HCT116 (cell line): ENCODE results near the gene ZNF804B. TPM values are rescaled to one million over a fixed set of nuclear protein-coding genes. Genes with fewer than 3 reads are reported as not detected.

ENCODE experiments used
- ATAC-seq: fragments of 200-7000 bp; cut with Tn5 transposase; 2 replicates; pipeline ENCODE4 v1.9.1; 2020; ENCODE audit warnings: mild to moderate bottlenecking, moderate library complexity
- BruUV-seq: library from RNA; stranded (reverse); fragments of 400-500 nt; replicated peaks from 2 replicates; lab custom pipeline; 2021; lab: Mats Ljungman, UMichigan
- CTCF ChIA-PET: fragments of 300-600 bp; sonication (Branson Sonifier 250); formaldehyde crosslinking; loops from one replicate; lab custom pipeline; 2021; ENCODE audit warnings: antibody characterized with exemption; lab: Charles Lee
- POLR2A ChIA-PET: fragments of 300-600, 350-600 bp; sonication (Branson Sonifier 250); formaldehyde crosslinking; loops from one replicate; lab custom pipeline; 2021; ENCODE audit warnings: antibody characterized with exemption; lab: Charles Lee
- RAD21 ChIA-PET, 2 experiments: fragments of 300-600 bp; sonication (Branson Sonifier 250); formaldehyde crosslinking; loops; one replicate each; lab custom pipeline; 2023; ENCODE audit warnings: low total read pairs in 2 of 2; ENCODE audit not compliant: uncharacterized antibody in 2 of 2, unreplicated experiment in 2 of 2, low non-redundant PET in 1 of 2; lab: Charles Lee
- DNase-seq: peaks from one replicate; pipeline ENCODE4 v3.0.0-alpha.2; 2010; ENCODE audit warnings: low read depth, low spot score
- H2AFZ ChIP-seq: fragments of 200-600 bp; shearing (Covaris generic), sonication (generic); 2 replicates; pipeline ENCODE4 v1.6.1; 2017; ENCODE audit warnings: low read depth, mixed run types, mixed read lengths, antibody characterized with exemption, low read length; ENCODE audit not compliant: poor library complexity, severe bottlenecking
- H3K27ac ChIP-seq: 2 replicates; pipeline ENCODE4 v1.5.1; 2012; ENCODE audit warnings: low read depth, low read length
- H3K27me3 ChIP-seq: fragments of 200-600 bp; sonication (generic); 2 replicates; pipeline ENCODE4 v1.6.1; 2016; ENCODE audit warnings: mixed run types, low read length, mixed read lengths; ENCODE audit not compliant: insufficient read depth
- H3K36me3 ChIP-seq, 2 experiments: fragments of 200-500 bp in 1 of 2; fragments of 200-600 bp in 1 of 2; sonication (Bioruptor generic) in 1 of 2; sonication (generic) in 1 of 2; 2 replicates each; pipeline versions ENCODE4 v1.5.1 to v1.6.1; 2014 to 2016; ENCODE audit warnings: low read length in 2 of 2, inconsistent platforms in 1 of 2, mixed read lengths in 1 of 2, mixed run types in 1 of 2; ENCODE audit not compliant: insufficient read depth in 2 of 2, control insufficient read depth in 1 of 2
- H3K4me1 ChIP-seq, 2 experiments: fragments of 200-600 bp in 1 of 2; sonication (generic) in 1 of 2; 2 replicates each; pipeline versions ENCODE4 v1.5.1 to v1.6.1; 2012 to 2017; ENCODE audit warnings: low read length in 2 of 2, inconsistent platforms in 1 of 2, mild to moderate bottlenecking in 1 of 2, mixed read lengths in 1 of 2, mixed run types in 1 of 2, moderate library complexity in 1 of 2; ENCODE audit not compliant: insufficient read depth in 2 of 2, control insufficient read depth in 1 of 2
- H3K4me2 ChIP-seq: fragments of 200-600 bp; sonication (generic); 2 replicates; pipeline ENCODE4 v1.6.1; 2017; ENCODE audit warnings: mixed run types, low read length, mixed read lengths
- H3K4me3 ChIP-seq, 2 experiments: fragments of 200-600 bp in 1 of 2; sonication (generic) in 1 of 2; replicated peaks in 1 of 2; 2 replicates each; pipeline ENCODE4 v1.5.1; 2011 to 2016; ENCODE audit warnings: low read length in 2 of 2, control low read depth in 1 of 2, low read depth in 1 of 2, mild to moderate bottlenecking in 1 of 2, mixed read lengths in 1 of 2, mixed run types in 1 of 2
- H3K79me2 ChIP-seq: fragments of 200-600 bp; sonication (generic); 2 replicates; pipeline ENCODE4 v1.6.1; 2017; ENCODE audit warnings: mild to moderate bottlenecking, mixed run types, low read length, moderate library complexity, mixed read lengths; ENCODE audit not compliant: insufficient read depth
- H3K9ac ChIP-seq: fragments of 200-600 bp; sonication (generic); 2 replicates; pipeline ENCODE4 v1.6.1; 2016; ENCODE audit warnings: low read length, mixed read lengths
- H3K9me2 ChIP-seq: fragments of 200-600 bp; sonication (generic), shearing (Covaris generic); 2 replicates; pipeline ENCODE4 v1.6.1; 2017; ENCODE audit warnings: mixed run types, mild to moderate bottlenecking, moderate library complexity; ENCODE audit not compliant: insufficient read depth
- H3K9me3 ChIP-seq, 2 experiments: fragments of 200-500 bp in 1 of 2; fragments of 200-600 bp in 1 of 2; sonication (Bioruptor generic) in 1 of 2; sonication (generic) in 1 of 2; 2 replicates each; pipeline ENCODE4 v1.6.1; 2014 to 2017; ENCODE audit warnings: low read length in 2 of 2, mixed read lengths in 2 of 2, inconsistent platforms in 1 of 2, low read depth in 1 of 2, mild to moderate bottlenecking in 1 of 2, mixed run types in 1 of 2, moderate library complexity in 1 of 2; ENCODE audit not compliant: control insufficient read depth in 1 of 2, insufficient read depth in 1 of 2
- H4K20me1 ChIP-seq: fragments of 200-600 bp; sonication (generic), shearing (Covaris generic); 2 replicates; pipeline ENCODE4 v1.6.1; 2017; ENCODE audit warnings: mixed run types, mild to moderate bottlenecking, moderate library complexity; ENCODE audit not compliant: insufficient read depth
- EGR1 ChIP-seq: IDR thresholded peaks from 2 replicates; pipeline ENCODE4 v1.6.1; 2012; ENCODE audit warnings: low read depth
- FOSL1 ChIP-seq: IDR thresholded peaks from 2 replicates; pipeline ENCODE4 v1.6.1; 2012; ENCODE audit warnings: low read depth
- POLR2A ChIP-seq: IDR thresholded peaks from 2 replicates; pipeline ENCODE4 v1.7.0; 2011; ENCODE audit warnings: borderline replicate concordance; ENCODE audit not compliant: insufficient read depth, insufficient read length; ENCODE audit errors: extremely low read depth
- RAD21 ChIP-seq: IDR thresholded peaks from 2 replicates; pipeline ENCODE4 v1.6.1; 2012; ENCODE audit warnings: low read depth, mild to moderate bottlenecking
- SRF ChIP-seq: IDR thresholded peaks from 2 replicates; pipeline ENCODE4 v1.6.1; 2012; ENCODE audit warnings: low read depth
- intact Hi-C: fragments of 100-400 bp; cut with micrococcal nuclease; formaldehyde crosslinking; loops from 2 replicates; pipeline ENCODE4 v1.10.0; 2022
- total RNA-seq: library from RNA; stranded (reverse); gene quantifications from one replicate; pipeline ENCODE4 v1.2.1, GENCODE V29; 2021; ENCODE audit not compliant: unreplicated experiment
- TF ChIP-seq, protein P1 (sequence below), 3 experiments: fragments of 200-600 bp in 1 of 3; sonication (generic) in 1 of 3; IDR thresholded peaks in 2 of 3; conservative IDR thresholded peaks in 1 of 3; 2 replicates each; pipeline ENCODE4 v1.5.1; 2012 to 2017; ENCODE audit warnings: low read depth in 2 of 3, low read length in 2 of 3, antibody characterized with exemption in 1 of 3, borderline replicate concordance in 1 of 3, control low read depth in 1 of 3, mild to moderate bottlenecking in 1 of 3, mixed read lengths in 1 of 3, mixed run types in 1 of 3, moderate library complexity in 1 of 3; ENCODE audit not compliant: insufficient read depth in 1 of 3

The ZNF804B gene
- total RNA-seq, 1 experiment from 2014 or later = not detected

DNA sequence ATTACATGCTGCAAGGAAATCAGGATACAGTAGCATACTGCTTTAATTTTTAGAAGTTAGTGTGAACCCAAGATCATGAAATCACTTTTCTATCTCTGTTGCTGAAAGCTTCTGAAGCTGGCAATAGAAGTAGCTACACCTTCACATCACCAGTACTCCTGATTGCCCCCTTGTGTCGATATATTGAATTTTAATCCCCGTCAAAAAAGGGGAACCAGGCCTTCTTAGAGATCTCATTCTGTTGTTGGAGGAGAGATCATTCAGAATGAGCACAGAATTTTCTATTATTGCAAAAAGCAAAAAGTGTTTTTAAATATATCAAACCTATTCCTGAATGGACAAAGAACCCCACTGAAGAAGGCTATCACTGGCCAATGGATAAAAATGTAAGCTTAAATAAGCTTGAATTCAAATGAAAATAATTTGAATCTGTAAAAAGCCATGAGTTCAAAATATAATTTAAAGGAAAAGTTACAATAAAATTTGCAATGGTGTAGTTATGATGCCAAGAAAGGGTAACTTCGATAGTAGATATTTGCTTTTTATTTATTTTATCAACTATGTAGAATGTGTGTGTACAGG lies 75.7 kb downstream of the ZNF804B start:
- no peaks in the 10 kb centered on the region for H4K20me1 ChIP-seq
- TF ChIP-seq POLR2A (no peak), FOSL1 (no peak), SRF (no peak), RAD21 (peak; percentile 48)
- TF ChIP-seq, protein P1, sequence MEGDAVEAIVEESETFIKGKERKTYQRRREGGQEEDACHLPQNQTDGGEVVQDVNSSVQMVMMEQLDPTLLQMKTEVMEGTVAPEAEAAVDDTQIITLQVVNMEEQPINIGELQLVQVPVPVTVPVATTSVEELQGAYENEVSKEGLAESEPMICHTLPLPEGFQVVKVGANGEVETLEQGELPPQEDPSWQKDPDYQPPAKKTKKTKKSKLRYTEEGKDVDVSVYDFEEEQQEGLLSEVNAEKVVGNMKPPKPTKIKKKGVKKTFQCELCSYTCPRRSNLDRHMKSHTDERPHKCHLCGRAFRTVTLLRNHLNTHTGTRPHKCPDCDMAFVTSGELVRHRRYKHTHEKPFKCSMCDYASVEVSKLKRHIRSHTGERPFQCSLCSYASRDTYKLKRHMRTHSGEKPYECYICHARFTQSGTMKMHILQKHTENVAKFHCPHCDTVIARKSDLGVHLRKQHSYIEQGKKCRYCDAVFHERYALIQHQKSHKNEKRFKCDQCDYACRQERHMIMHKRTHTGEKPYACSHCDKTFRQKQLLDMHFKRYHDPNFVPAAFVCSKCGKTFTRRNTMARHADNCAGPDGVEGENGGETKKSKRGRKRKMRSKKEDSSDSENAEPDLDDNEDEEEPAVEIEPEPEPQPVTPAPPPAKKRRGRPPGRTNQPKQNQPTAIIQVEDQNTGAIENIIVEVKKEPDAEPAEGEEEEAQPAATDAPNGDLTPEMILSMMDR (IDR thresholded peaks at IDR 0.05 in 2 of 3, conservative IDR thresholded peaks at IDR 0.05 in 1 of 3; ENCODE audit: borderline replicate concordance in 1 of 3, insufficient read depth in 1 of 3, low read depth in 2 of 3, low read length in 2 of 3) = peak; percentile 35 to 57 (median 50); a peak in 5 of 6 replicates
- ChIA-PET POLR2A (no interaction called here), CTCF (interaction anchor here (0.6 to 1.7 kb wide), 9 partner anchors 9 to 593 kb away, joined by 3 to 22 read pairs (median 4); no protein-coding TSS in a partner anchor), RAD21 (interaction anchor here in 1 of 2 experiments (1.3 kb wide), 1 partner anchor 288 kb away, joined by 6 read pairs; no protein-coding TSS in a partner anchor)
- no peaks in the 10 kb centered on the region for H3K79me2 ChIP-seq
- no peaks in the 10 kb centered on the region for H3K27me3 ChIP-seq
- H3K4me3 ChIP-seq = no peak overlapping the region
- H3K9me3 ChIP-seq = no peaks in the 10 kb centered on the region
- peak; percentile 24 for DNase-seq
- H3K4me2 ChIP-seq = no peak overlapping the region
- H3K27ac ChIP-seq = no peak overlapping the region
- H3K4me1 ChIP-seq = no peaks in the 10 kb centered on the region
- no peak overlapping the region for H2AFZ ChIP-seq
- intact Hi-C loops = loop anchor here (1.0 to 2.0 kb wide), 2 partner anchors 286 to 592 kb away; no protein-coding TSS in a partner anchor
- BruUV-seq = no TSS peak
- ATAC-seq = no peak; the same call in 1 of the 2 replicates
- no peak overlapping the region for H3K9ac ChIP-seq
- H3K9me2 ChIP-seq = no peaks in the 10 kb centered on the region
- H3K36me3 ChIP-seq = no peaks in the 10 kb centered on the region

DNA sequence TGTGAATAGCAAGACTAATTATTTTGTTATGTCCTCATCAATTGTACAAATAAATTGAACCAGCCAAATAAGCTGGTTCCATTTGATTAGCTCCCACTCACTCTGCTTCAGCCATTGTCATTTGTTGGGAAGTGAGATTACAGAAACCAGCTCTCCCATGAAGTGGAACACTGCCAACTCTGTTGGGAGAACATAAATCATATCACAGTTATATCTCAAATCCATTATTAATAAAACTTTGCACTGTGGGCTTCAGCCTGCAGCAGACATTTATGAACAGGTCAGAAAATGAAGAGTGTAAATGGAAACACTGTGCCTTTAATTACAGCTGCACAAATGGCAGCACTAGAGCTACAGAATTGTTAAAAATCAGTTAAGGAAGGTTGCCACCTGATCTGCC lies 82.7 kb downstream of the ZNF804B start:
- ATAC-seq (no peak), DNase-seq (no peak)
- H3K4me1 ChIP-seq = no peaks in the 10 kb centered on the region
- no peaks in the 10 kb centered on the region for H3K79me2 ChIP-seq
- BruUV-seq = no TSS peak
- ChIA-PET POLR2A (no interaction called here), CTCF (no interaction called here), RAD21 (no interaction called here)
- intact Hi-C loops = no loop called here
- no peaks in the 10 kb centered on the region for H3K27me3 ChIP-seq
- H2AFZ ChIP-seq = no peak overlapping the region
- H3K4me3 ChIP-seq = no peak overlapping the region
- H3K27ac ChIP-seq = no peak overlapping the region
- no peaks in the 10 kb centered on the region for H3K9me3 ChIP-seq
- no peak for TF ChIP-seq EGR1
- H4K20me1 ChIP-seq = no peaks in the 10 kb centered on the region
- H3K36me3 ChIP-seq = no peaks in the 10 kb centered on the region
- H3K9me2 ChIP-seq = no peaks in the 10 kb centered on the region
- H3K9ac ChIP-seq = no peak overlapping the region
- no peak overlapping the region for H3K4me2 ChIP-seq
